ENCODE measurements around the gene BANF1. TPM values are rescaled to one million over a fixed set of nuclear protein-coding genes. Genes with fewer than 3 reads are reported as not detected.

Gene BANF1
- total RNA-seq, 1 experiment from 2014 or later = 269 TPM

GRCh38 chr11:65961267-65962140 is 40.8 kb upstream of the BANF1 start, which contains the start of gene SART1 (continued):
- TF ChIP-seq AFF4 (CRISPR knock-in tag; IDR thresholded peaks at IDR 0.05; ENCODE audit: borderline replicate concordance) (no peak), ZNF532 (CRISPR knock-in tag; IDR thresholded peaks at IDR 0.05; ENCODE audit: borderline replicate concordance) (no peak), PRRX2 (CRISPR knock-in tag; IDR thresholded peaks at IDR 0.05) (no peak), CREM (CRISPR knock-in tag; IDR thresholded peaks at IDR 0.05) (peak; percentile 88), CREB1 (CRISPR knock-in tag; IDR thresholded peaks at IDR 0.05) (no peak), ATF2 (CRISPR knock-in tag; IDR thresholded peaks at IDR 0.05; ENCODE audit: borderline replicate concordance, low read depth) (no peak), MLX (CRISPR knock-in tag; IDR thresholded peaks at IDR 0.05) (0 out of 2 replicates have a peak, but pooled peaks have one; percentile 42), ZNF425 (CRISPR knock-in tag; conservative IDR thresholded peaks at IDR 0.05) (no peak), GABPB1 (CRISPR knock-in tag; IDR thresholded peaks at IDR 0.05) (peak; percentile 82), TP53 (CRISPR knock-in tag; IDR thresholded peaks at IDR 0.05) (no peak), FOXP1 (CRISPR knock-in tag; IDR thresholded peaks at IDR 0.05; ENCODE audit: borderline replicate concordance) (no peak), SMAD4 (CRISPR knock-in tag; IDR thresholded peaks at IDR 0.05) (0 out of 2 replicates have a peak, but pooled peaks have one; percentile 17), JAZF1 (CRISPR knock-in tag; IDR thresholded peaks at IDR 0.05) (no peak), ZNF281 (CRISPR knock-in tag; IDR thresholded peaks at IDR 0.05) (no peak), ATF1 (CRISPR knock-in tag; IDR thresholded peaks at IDR 0.05) (no peak), FOXK1 (CRISPR knock-in tag; IDR thresholded peaks at IDR 0.05) (peak; percentile 99)
